HUES6 (cell line): ENCODE data around the gene PLA2G4A.

Experiments used
- H3K27ac ChIP-seq: 2 replicates; pipeline ENCODE4 v1.7.0; 2013; ENCODE audit warnings: low read depth, mild to moderate bottlenecking, low read length, inconsistent platforms
- H3K27me3 ChIP-seq: 2 replicates; pipeline ENCODE4 v1.6.1; 2013; ENCODE audit warnings: low read length; ENCODE audit not compliant: control insufficient read depth, insufficient read depth
- H3K36me3 ChIP-seq: 2 replicates; pipeline ENCODE4 v1.6.1; 2013; ENCODE audit warnings: low read length; ENCODE audit not compliant: control insufficient read depth, insufficient read depth
- H3K4me1 ChIP-seq: 2 replicates; pipeline ENCODE4 v1.6.1; 2013; ENCODE audit warnings: low read length; ENCODE audit not compliant: control insufficient read depth, insufficient read depth
- H3K4me3 ChIP-seq: 2 replicates; pipeline ENCODE4 v1.5.1; 2013; ENCODE audit warnings: low read depth, low read length
- H3K9ac ChIP-seq: one replicate; pipeline ENCODE4 v1.6.1; 2013; ENCODE audit warnings: mild to moderate bottlenecking, low read length
- H3K9me3 ChIP-seq: 2 replicates; pipeline ENCODE4 v1.6.1; 2013; ENCODE audit warnings: low read depth, low read length; ENCODE audit not compliant: control insufficient read depth, insufficient read depth

PLA2G4A gene

GRCh38 chr1:186834399-186834958, 5.7 kb downstream of the PLA2G4A start:
- no peaks in the 10 kb centered on the region for H3K4me1 ChIP-seq
- H3K9ac ChIP-seq: no peak overlapping the region
- H3K4me3 ChIP-seq: no peak overlapping the region
- H3K27ac ChIP-seq: no peak overlapping the region
- H3K27me3 ChIP-seq: peaks cover 4% of the 10 kb centered on the region; the same call in 1 of the 2 replicates
- H3K9me3 ChIP-seq: no peaks in the 10 kb centered on the region
- H3K36me3 ChIP-seq: no peaks in the 10 kb centered on the region

DNA sequence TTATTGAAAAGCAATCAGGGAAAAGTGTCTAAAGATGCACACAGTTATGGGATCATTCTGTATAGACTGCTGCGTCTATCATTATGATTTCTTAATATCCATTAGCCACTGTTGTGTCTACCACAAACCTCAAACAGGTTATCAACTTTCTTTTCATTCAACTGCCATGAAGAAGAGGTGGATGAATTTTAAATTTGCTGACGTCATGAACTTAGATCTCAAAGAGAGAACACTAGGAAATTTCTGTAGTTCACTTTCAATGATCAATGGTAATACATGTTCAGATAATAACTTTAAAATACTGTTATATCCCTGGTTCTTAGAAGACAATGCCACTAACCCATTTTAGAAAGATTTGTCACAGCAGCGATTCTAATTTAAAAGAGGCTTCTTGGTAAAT, 6.7 kb downstream of the PLA2G4A start:
- Histone ChIP-seq H3K9ac (no peak overlapping the region), H3K36me3 (no peaks in the 10 kb centered on the region), H3K9me3 (no peaks in the 10 kb centered on the region), H3K27me3 (no peaks in the 10 kb centered on the region), H3K4me3 (no peak overlapping the region), H3K27ac (no peak overlapping the region), H3K4me1 (no peaks in the 10 kb centered on the region)

GRCh38 chr1:186837806-186838205, 9.1 kb downstream of the PLA2G4A start:
- Histone ChIP-seq H3K9ac (no peak overlapping the region), H3K4me3 (no peak overlapping the region), H3K36me3 (no peaks in the 10 kb centered on the region), H3K9me3 (no peaks in the 10 kb centered on the region), H3K27ac (no peak overlapping the region), H3K27me3 (no peaks in the 10 kb centered on the region), H3K4me1 (no peaks in the 10 kb centered on the region)

DNA sequence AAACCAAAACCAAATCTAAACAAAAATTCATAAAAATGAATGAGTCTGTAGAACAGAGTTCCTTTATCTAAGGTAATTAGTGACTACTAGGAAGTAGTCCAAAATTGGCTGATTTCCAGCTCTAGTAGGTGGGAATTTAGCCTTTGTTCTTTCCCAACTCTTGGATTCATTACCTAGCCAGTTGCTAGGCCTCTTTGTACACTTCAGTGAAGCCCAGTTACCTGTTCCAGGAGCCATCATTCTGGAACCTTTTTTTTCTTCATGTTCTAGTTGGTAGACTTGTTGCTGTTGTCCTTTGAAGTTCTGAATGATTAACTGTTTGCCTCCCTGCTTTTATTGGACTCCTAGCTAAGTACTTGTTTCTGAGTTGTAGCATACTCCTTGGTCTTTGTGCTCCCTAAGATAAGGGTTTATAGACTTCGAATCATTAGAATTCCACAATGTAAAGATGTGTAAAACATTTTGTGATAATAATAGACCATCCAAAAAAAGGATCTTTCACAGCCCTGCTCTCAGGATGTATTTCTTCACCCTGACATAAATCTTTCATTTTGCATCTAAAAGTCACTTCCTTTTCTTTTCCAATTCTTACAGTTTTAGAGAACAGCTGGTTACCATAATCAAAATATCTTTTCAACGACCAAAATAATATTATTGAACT, 9.8 kb downstream of the PLA2G4A start:
- no peaks in the 10 kb centered on the region for H3K4me1 ChIP-seq

GRCh38 chr1:186839041-186839400, 10.3 kb downstream of the PLA2G4A start:
- H3K27me3 ChIP-seq: no peaks in the 10 kb centered on the region
- no peak overlapping the region for H3K9ac ChIP-seq
- no peak overlapping the region for H3K4me3 ChIP-seq
- H3K9me3 ChIP-seq: no peaks in the 10 kb centered on the region
- no peaks in the 10 kb centered on the region for H3K36me3 ChIP-seq
- no peak overlapping the region for H3K27ac ChIP-seq
- H3K4me1 ChIP-seq: no peaks in the 10 kb centered on the region

More for the DNA sequence above, 9.8 kb downstream of the PLA2G4A start:
- Histone ChIP-seq H3K9ac (no peak overlapping the region), H3K36me3 (no peaks in the 10 kb centered on the region), H3K4me3 (no peak overlapping the region), H3K27me3 (no peaks in the 10 kb centered on the region), H3K9me3 (no peaks in the 10 kb centered on the region), H3K27ac (no peak overlapping the region)

- Histone ChIP-seq H3K4me1 (no peaks in the 10 kb centered on the region), H3K27me3 (no peaks in the 10 kb centered on the region), H3K36me3 (no peaks in the 10 kb centered on the region), H3K4me3 (no peak overlapping the region), H3K27ac (no peak overlapping the region), H3K9me3 (no peaks in the 10 kb centered on the region), H3K9ac (no peak overlapping the region)
Observed at GRCh38 chr1:186841599-186841998, 12.8 kb downstream of the PLA2G4A start.

- no peak overlapping the region for H3K9ac ChIP-seq
- H3K4me1 ChIP-seq: no peaks in the 10 kb centered on the region
Observed at GRCh38 chr1:186842547-186842946, 13.8 kb downstream of the PLA2G4A start.

GRCh38 chr1:186843226-186843625, 14.5 kb downstream of the PLA2G4A start:
- Histone ChIP-seq H3K9me3 (no peaks in the 10 kb centered on the region), H3K27ac (no peak overlapping the region), H3K9ac (no peak overlapping the region), H3K36me3 (no peaks in the 10 kb centered on the region), H3K4me3 (no peak overlapping the region), H3K4me1 (no peaks in the 10 kb centered on the region), H3K27me3 (no peaks in the 10 kb centered on the region)

More at GRCh38 chr1:186842547-186842946, 13.8 kb downstream of the PLA2G4A start:
- no peaks in the 10 kb centered on the region for H3K27me3 ChIP-seq
- H3K27ac ChIP-seq: no peak overlapping the region
- H3K9me3 ChIP-seq: no peaks in the 10 kb centered on the region
- H3K4me3 ChIP-seq: no peak overlapping the region
- no peaks in the 10 kb centered on the region for H3K36me3 ChIP-seq

DNA sequence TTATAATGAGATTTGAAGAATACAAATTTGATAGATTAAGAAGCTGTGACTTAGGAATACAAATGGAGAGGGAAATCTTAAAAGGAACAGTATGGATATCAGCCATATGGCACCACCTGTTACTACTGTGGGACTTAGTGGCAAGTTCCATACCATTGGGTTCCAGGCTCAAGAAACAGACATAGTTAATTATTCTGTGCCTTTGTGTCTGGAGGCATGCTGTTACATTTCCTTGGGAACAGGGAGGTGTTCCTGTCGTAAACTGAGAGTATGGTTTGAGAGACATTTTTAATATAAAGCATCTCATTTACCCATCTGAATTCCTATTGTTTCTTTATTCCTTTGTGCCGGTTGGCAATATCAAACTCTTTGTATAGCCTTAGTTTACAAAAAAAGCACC, 15.2 kb downstream of the PLA2G4A start:
- Histone ChIP-seq H3K27me3 (no peaks in the 10 kb centered on the region), H3K36me3 (no peaks in the 10 kb centered on the region), H3K4me3 (no peak overlapping the region), H3K9ac (no peak overlapping the region), H3K4me1 (no peaks in the 10 kb centered on the region), H3K27ac (no peak overlapping the region), H3K9me3 (no peaks in the 10 kb centered on the region)

DNA sequence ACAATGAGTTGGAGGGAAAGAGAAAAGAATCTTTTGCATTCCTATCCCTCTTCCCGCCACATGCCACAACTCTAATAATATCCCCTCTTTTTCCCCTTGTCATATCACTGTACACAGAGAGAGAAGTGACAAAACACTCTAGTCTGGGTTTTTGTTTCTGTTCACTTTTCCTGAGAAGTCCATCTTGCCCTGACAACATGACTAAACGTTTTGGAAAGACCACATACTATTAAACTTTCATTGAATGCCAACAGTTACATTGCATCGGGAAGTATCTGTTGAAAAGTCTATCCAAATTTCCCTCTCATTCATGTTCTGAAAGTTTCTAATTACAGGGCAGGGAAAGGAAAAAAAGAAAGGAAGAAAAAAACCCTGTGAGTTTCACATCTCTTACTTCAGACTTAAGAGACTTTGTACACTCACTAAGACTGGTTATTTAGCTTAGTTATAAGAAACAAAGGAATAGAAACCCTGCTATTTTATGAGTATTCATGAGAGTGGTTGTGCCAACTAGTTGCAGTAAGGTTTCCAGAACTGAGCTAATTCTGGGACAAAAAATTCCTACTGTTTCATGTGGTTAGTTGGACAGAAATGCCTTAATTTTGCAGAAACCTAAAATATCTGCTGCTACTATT, 16.9 kb downstream of the PLA2G4A start:
- Histone ChIP-seq H3K9ac (no peak overlapping the region), H3K27ac (no peak overlapping the region), H3K4me3 (no peak overlapping the region), H3K9me3 (no peaks in the 10 kb centered on the region), H3K27me3 (no peaks in the 10 kb centered on the region), H3K36me3 (no peaks in the 10 kb centered on the region), H3K4me1 (no peaks in the 10 kb centered on the region)

DNA sequence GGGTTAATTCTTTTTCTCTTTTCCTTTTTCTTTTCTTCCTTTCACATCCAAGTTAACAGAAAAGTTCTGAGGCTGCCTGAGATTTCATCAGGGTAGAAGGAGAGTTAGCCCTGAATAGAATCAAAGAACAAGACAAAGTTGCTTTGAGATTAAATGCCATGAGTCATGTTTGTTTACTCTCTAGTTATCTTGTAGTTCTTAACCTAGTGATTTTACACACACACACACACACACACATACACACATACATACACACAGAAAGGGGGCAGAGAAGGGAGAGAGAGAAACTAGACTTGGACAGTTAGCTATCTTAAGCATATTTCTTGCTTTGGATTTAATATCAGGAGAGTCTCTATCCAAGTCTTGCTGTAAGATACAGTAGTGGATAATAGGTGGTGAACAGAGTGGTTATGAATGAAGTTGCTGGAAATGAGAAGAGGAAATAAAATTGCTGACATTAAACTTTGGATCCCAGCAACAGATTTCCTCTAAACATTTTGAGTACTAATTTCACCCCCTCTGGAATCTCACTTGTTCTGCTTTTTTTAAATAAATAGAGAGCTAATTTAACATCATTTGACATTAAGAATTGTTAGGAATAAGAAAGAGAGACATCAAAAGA, 19.9 kb downstream of the PLA2G4A start:
- H3K9ac ChIP-seq: no peak overlapping the region
- no peak overlapping the region for H3K27ac ChIP-seq
- H3K27me3 ChIP-seq: no peaks in the 10 kb centered on the region
- no peaks in the 10 kb centered on the region for H3K4me1 ChIP-seq
- H3K9me3 ChIP-seq: no peaks in the 10 kb centered on the region
- no peaks in the 10 kb centered on the region for H3K36me3 ChIP-seq
- H3K4me3 ChIP-seq: no peak overlapping the region
